ENCODE data around the gene CCSER1.
"Not testable (repeated sequence)": the region's sequence is repeated elsewhere in the genome, so short reads cannot be mapped to it uniquely, and the experiment has no call there.

CCSER1 gene

DNA sequence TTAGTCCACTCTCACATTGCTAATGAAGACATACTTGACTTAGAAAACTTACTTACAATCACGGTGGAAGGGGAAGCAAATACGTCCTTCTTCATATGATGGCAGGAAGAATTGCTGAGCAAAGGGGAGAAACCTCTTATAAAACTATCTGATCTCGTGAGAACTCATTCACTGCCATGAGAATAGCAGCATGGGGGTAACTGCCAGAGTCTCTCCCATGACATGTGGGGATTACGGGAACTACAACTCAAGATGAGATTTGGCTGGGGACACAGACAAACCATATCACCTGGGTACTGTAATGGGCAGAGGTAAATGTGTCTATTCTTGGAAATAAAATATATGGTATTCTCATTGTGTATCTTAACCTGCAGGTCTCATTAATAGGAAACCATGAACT is 1464.9 kb downstream of the CCSER1 start:
- no peak for DNase-seq (ENCODE audit: low spot score)

DNA sequence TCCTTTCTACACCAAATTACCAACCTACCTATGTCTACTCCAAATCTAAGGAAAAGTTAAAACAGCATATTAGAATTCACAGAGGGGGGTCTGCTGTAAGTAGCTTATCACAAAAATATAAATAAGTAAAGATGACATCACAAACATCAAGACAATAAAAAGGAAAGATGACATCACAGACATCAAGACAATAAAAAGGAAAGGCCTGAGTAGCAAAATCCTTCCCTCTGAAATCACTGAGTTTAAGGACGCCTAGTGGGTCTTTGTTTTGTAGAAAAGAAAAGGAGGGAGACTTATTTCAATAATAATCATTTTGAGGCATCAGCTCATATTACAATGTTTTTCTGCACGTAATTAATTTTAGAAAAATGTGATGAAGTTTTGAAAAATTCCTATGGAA is 1469.5 kb downstream of the CCSER1 start:
- no peak for DNase-seq (ENCODE audit: low spot score)

DNA sequence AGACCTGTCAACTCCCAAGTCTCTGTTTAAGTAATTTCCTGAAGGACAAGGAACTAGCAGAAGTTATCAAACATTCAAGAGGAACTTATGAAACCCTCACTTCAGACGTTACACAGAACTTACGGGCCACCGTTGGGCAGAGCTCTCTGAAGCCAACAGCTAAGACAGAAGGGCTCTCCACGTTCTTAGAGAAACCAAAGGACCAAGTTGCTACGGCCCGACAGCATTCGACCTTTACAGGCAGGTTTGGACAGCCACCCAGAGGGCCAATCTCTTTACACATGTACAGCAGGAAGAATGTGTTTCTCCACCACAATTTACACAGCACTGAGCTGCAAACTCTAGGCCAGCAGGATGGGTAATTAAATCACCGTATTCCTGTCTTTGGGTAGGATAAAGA is 1471.5 kb downstream of the CCSER1 start:
- no peak for DNase-seq (ENCODE audit: low spot score)

DNA sequence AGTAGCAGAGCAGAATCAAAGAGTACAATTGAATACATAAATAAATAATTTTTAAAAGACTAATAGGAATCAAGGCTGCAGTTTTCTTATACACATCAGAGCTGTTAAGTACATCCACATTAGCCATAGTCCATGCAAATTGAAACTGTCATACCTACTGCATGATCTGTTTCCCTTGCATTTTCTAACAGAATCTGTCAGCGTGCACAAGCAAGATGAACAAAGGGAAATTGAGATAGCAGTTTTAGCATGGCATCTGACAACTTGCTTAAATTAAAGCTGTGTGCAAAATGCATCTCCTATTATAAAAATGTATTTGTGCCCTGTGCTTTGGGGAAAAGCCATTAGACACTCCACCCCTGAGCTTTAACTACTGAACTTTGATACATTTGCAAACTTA is 1473.1 kb downstream of the CCSER1 start:
- no peak for DNase-seq (ENCODE audit: low spot score)

DNA sequence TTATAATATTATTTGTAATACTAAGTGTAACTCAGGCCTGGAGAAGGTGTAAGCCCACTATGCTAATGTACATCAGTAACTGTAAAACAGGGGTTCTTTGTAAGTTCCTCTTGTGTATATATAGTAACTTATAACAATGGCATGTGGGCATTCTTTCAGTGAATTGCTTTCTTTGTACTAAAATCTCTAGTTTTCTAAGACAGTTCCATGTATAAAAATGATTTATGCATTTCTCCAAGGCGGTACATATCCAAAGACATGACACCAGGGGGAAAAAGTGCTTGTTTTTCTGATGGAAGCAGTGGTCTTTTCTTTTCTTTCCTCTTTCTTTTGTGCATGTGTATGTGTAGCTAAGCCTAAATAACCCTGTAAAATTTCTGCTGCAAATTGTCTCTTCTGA is 1474.2 kb downstream of the CCSER1 start:
- DNase-seq (ENCODE audit: low spot score), result no peak

DNA sequence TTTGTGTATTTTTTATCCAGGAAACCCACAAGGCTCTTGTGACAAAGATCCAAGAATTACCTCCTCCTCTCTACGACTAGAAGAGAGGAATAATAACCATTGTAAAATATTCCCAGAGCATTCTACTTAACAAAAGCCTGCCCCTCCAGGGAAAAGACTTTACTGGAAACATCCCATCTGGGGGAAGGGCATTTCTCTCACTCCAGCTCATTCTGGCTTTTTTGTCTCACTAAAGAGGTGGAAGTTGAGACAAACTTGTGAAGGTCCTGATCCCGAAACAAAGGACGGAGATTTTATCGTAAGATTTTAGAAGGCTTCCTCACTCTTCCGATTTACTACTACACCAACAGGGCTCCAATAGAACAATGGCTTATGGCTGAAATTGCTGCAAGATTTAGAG is 1484.6 kb downstream of the CCSER1 start:
- no peak for DNase-seq (ENCODE audit: low spot score)

DNA sequence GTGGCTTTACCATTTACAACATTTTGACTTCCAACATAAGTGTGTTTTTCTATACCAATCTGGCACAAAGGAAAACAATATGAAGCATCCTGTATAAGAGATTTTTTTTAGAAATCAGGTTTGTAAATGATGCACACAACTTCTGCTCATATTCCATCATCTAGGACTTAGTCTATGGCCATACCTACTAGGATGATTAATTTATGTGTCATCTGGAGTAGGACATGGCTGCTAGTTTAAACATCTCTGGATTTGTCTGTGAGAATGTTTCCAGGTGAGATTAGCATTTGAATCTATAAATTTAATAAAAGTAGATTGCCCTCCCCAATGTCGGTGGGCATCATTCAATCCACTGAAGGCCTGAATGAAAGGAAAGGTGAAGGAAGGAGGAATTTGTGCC is 1493.8 kb downstream of the CCSER1 start:
- DNase-seq (ENCODE audit: low spot score), result no peak

DNA sequence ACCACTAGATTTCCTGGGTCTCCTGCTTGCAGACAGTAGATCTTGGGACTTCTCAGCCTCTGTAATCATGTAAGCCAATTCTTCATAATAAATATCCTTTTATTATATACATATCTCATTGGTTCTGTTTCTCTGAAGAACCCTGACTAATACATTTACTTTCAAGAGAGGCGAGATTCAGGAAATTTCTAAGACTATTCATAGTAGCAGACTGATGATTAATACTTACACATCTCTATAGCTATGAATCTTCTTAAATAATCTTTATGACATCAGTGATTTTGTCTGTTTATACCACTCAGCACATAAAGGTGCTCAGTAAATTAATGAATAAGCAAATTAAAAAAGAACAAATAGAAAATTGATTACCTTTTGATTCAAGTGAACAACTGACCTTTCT is 1494.3 kb downstream of the CCSER1 start:
- no peak for DNase-seq (ENCODE audit: low spot score)

DNA sequence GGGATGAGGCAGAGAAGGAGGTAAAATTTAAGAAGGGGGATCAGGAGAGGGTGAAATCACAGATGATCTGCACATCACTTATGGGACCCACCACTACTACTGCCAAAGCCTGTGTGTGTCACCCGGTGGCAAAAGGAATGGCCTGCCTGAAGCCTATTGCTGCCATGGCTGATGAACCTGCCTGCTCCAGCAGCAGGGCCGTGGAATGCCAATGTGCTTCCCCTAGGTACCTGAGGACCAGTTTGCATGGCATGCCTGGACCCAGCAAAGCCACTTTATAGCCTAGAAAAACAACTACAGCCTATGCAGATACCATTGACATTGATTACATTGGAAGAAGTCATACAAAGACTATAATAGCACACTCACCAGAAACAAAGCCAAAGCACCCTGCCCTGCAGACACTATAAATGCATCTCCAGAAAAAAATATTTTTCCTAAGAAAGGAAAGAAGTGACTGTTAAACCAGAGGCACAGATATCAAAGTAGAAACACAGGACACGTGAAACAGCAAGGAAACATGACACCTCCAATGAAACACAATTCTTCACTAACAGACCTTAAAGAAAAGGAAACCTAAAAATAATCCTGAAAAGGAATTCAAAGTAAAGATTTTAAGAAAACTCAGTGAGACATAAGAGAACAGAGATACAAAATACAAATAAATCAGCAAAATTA is 1495.9 kb downstream of the CCSER1 start:
- no peak for DNase-seq (ENCODE audit: low spot score)

DNA sequence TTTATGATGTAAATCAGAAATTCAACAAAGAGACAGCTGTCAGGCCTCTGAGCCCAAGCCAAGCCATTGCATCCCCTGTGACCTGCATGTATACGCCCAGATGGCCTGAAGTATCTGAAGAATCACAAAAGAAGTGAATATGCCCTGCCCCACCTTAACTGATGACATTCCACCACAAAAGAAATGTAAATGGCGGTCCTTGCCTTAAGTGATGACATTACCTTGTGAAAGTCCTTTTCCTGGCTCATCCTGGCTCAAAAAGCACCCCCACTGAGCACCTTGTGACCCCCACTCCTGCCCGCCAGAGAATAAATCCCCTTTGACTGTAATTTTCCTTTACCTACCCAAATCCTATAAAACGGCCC is 1496.4 kb downstream of the CCSER1 start:
- not testable (repeated sequence) for DNase-seq (ENCODE audit: low spot score)

DNA sequence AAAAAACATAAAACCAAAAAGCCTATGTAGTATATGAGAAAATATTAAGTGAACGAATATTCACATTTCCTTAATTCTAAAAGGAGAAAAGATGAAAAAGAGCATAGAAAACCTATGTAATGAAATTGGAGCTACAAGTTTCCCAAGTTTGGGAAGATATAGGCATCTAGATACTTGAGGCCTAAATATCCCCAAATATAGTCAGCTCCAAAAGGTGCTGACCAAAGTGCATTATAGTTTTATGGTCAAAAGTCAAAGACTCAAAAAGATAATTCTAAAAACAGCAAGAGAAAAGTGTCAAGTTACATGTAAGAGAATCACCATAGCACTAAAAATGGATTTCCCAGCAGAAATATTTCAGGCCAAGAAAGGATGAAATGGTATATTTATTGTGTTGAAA is 1502.9 kb downstream of the CCSER1 start:
- DNase-seq (ENCODE audit: low spot score), result no peak

DNA sequence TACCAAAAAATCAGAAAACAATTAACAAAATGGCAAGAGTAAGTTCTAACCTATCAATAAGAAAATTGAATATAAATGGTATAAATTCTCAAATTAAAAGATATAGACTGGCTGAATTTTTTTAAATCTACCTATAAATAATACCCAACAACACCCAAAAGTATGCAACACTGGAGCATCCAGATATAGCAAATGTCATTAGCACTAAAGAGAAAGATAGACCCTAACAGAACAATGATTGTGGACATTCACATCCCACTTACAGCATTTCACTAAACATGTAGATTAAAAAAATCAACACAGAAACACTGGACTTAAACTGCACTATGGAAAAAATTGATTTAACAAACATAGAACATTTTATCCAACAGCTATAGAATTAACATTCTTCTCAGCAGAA is 1503.6 kb downstream of the CCSER1 start:
- DNase-seq (ENCODE audit: low spot score), result no peak

DNA sequence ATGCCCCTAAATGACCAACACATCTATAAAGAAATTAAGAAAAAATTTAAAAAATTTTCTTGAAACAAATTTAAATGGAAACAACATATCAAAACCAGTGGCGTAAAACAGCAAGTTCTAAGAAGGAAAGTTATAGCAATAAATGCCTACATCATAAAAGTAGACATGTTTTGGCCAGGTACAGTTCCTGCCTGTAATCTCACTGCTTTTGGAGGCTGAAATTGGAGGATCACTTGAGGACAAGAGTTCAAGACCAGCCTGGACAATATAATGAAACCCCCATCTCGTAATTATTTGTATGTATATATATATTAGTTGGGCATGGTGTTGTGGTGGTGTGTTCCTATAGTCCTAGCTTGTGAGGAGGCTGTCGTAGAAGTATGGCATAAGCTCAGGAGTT is 1504.1 kb downstream of the CCSER1 start:
- DNase-seq (ENCODE audit: low spot score), result no peak

DNA sequence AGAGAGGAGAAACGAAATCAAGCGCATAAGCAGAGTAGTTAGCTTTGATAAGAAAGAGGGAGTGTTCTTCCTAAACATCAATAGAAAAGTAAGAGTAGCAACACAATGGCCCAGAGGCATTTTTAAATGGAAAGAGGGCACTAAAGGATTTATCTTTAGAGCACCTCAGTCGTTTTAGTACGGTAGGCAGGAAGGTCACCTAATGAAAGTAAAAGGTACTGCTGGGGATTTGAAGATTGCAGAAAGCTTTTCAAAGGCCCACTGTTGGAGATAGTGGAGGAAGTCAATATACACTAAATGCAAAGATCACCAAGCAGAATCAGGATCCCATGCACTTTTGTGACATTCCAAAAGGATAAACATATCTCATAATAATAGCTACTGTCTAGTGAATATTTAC is 1508.9 kb downstream of the CCSER1 start:
- no peak for DNase-seq (ENCODE audit: low spot score)

All from AG08395 (cell line).